HepG2 (cell line): Measurements from ENCODE around the gene SOBP. TPM values are rescaled to one million over a fixed set of nuclear protein-coding genes. Genes with fewer than 3 reads are reported as not detected.

ENCODE experiments used
- ATAC-seq: fragments of 200-7000 bp; cut with Tn5 transposase; 3 replicates; pipeline ENCODE4 v1.9.1; 2020; ENCODE audit warnings: mild to moderate bottlenecking, moderate library complexity
- BruUV-seq: library from RNA; stranded (reverse); fragments of 400-500 nt; replicated peaks from 2 replicates; lab custom pipeline; 2021; lab: Mats Ljungman, UMichigan
- CTCF ChIA-PET: fragments of 300-600 bp; formaldehyde crosslinking; extraction: SDS; loops from one replicate; lab custom pipeline; 2021; ENCODE audit warnings: low total read pairs, inconsistent platforms, low intra/inter-chr PET ratio; lab: Yijun Ruan, JAX
- POLR2A ChIA-PET: fragments of 350-600 bp; sonication (Branson Sonifier 250); formaldehyde crosslinking; loops from one replicate; lab custom pipeline; 2020; ENCODE audit warnings: antibody characterized with exemption, inconsistent platforms; lab: Yijun Ruan, JAX
- DNase-seq: peaks from one replicate; pipeline ENCODE4 v3.0.0-alpha.2; 2015; ENCODE audit warnings: low spot score
- FAIRE-seq: peaks from 3 replicates; lab custom pipeline; 2011; peaks lifted over from hg19 to GRCh38; lab: Jason Lieb, UNC
- H2AFZ ChIP-seq: one replicate; pipeline ENCODE4 v1.6.1; 2011; ENCODE audit warnings: low read length, inconsistent platforms
- H3K27ac ChIP-seq: fragments of 300-600 bp; 3 replicates; pipeline ENCODE4 v1.8.0; 2011; ENCODE audit warnings: mixed run types, mild to moderate bottlenecking, mixed read lengths, low read length, inconsistent platforms; ENCODE audit not compliant: insufficient read depth; ENCODE audit errors: extremely low read length
- H3K27me3 ChIP-seq, 2 experiments: fragments of 200-600 bp in 1 of 2; 2 replicates in 1 of 2; 3 replicates in 1 of 2; pipeline versions ENCODE4 v1.6.0 to v1.8.0; 2011; ENCODE audit warnings: low read length in 2 of 2, mild to moderate bottlenecking in 2 of 2, moderate library complexity in 2 of 2, inconsistent platforms in 1 of 2; ENCODE audit not compliant: insufficient read depth in 2 of 2, control insufficient read depth in 1 of 2
- H3K36me3 ChIP-seq, 2 experiments: fragments of 200-600 bp in 1 of 2; replicated peaks in 1 of 2; 2 replicates in 1 of 2; 3 replicates in 1 of 2; pipeline versions ENCODE4 v1.5.1 to v1.8.0; 2011; ENCODE audit warnings: low read length in 2 of 2, inconsistent platforms in 1 of 2; ENCODE audit not compliant: insufficient read depth in 2 of 2, control insufficient read depth in 1 of 2
- H3K4me1 ChIP-seq: 2 replicates; pipeline ENCODE4 v1.5.1; 2012; ENCODE audit warnings: low read length, inconsistent platforms; ENCODE audit not compliant: insufficient read depth
- H3K4me2 ChIP-seq: 2 replicates; pipeline ENCODE4 v1.6.0; 2011; ENCODE audit warnings: low read depth, low read length, inconsistent platforms
- H3K4me3 ChIP-seq, 3 experiments: fragments of 200-600 bp in 1 of 3; sonication (generic), shearing (Covaris generic) in 1 of 3; replicated peaks in 1 of 3; 2 replicates each; pipeline ENCODE4 v1.5.1; 2011 to 2016; ENCODE audit warnings: low read length in 3 of 3, inconsistent platforms in 2 of 3, low read depth in 2 of 3, mild to moderate bottlenecking in 2 of 3, control low read depth in 1 of 3, mixed read lengths in 1 of 3; ENCODE audit not compliant: insufficient read depth in 1 of 3
- H3K79me2 ChIP-seq: one replicate; pipeline ENCODE4 v1.6.1; 2011; ENCODE audit warnings: low read length, inconsistent platforms; ENCODE audit not compliant: insufficient read depth
- H3K9ac ChIP-seq: 2 replicates; pipeline ENCODE4 v1.6.0; 2011; ENCODE audit warnings: mild to moderate bottlenecking, low read depth, low read length, inconsistent platforms; ENCODE audit not compliant: insufficient read depth
- H3K9me3 ChIP-seq: 2 replicates; pipeline ENCODE4 v1.5.1; 2012; ENCODE audit warnings: mild to moderate bottlenecking, low read length
- H4K20me1 ChIP-seq: 2 replicates; pipeline ENCODE4 v1.6.0; 2011; ENCODE audit warnings: inconsistent platforms, mild to moderate bottlenecking, low read length, moderate library complexity; ENCODE audit not compliant: insufficient read depth
- AHR ChIP-seq: IDR thresholded peaks from 2 replicates; pipeline ENCODE4 v1.6.1; 2018; ENCODE audit warnings: missing genetic modification reagents, missing compliant biosample characterization
- HES4 ChIP-seq: sonication (generic); formaldehyde crosslinking; IDR thresholded peaks from 2 replicates; pipeline ENCODE4 v1.9.0; 2021; ENCODE audit warnings: mild to moderate bottlenecking, missing genetic modification reagents, borderline replicate concordance
- PTBP1 ChIP-seq: fragments of 200-400 bp; formaldehyde crosslinking; IDR thresholded peaks from 2 replicates; pipeline ENCODE4 v1.6.1; 2018; ENCODE audit warnings: low read length, low read depth; ENCODE audit not compliant: poor library complexity, severe bottlenecking
- RFX3 ChIP-seq: IDR thresholded peaks from 2 replicates; pipeline ENCODE4 v1.6.1; 2016; ENCODE audit warnings: missing biosample characterization, missing genetic modification reagents
- SSRP1 ChIP-seq: IDR thresholded peaks from 2 replicates; pipeline ENCODE4 v1.6.1; 2016; ENCODE audit warnings: control low read depth
- ZNF879 ChIP-seq: sonication (generic); formaldehyde crosslinking; IDR thresholded peaks from 2 replicates; pipeline ENCODE4 v1.8.1; 2023; ENCODE audit warnings: missing genetic modification reagents
- WGBS: methylation state at CpG from one replicate; pipeline ENCODE4 v1.1.6; 2017; ENCODE audit warnings: low lambda C conversion rate; 5-methylcytosine and 5-hydroxymethylcytosine counted together
- in situ Hi-C: cut with HindIII; loops from 2 replicates; pipeline ENCODE4 v1.10.0; 2017; ENCODE audit warnings: low pct_unique_long_range_greater_than_20kb; ENCODE audit not compliant: extremely low pct_ligation_motif_present
- intact Hi-C: fragments of 100-400 bp; cut with micrococcal nuclease; formaldehyde crosslinking; loops from one replicate; pipeline ENCODE4 v1.10.0; 2022; ENCODE audit not compliant: unreplicated experiment
- polyA plus RNA-seq, 8 experiments: library from polyadenylated mRNA; depleted of rRNA in 3 of 8; stranded (reverse) in 7 of 8; unstranded in 1 of 8; fragments of >200 nt; fragmentation: Illumina TruSeq in 4 of 8; extraction: Trizol in 4 of 8; gene quantifications; 2 replicates each; pipeline versions ENCODE4 v1.2.1 to v1.2.3, GENCODE V29; 2011 to 2016; ENCODE audit warnings: low read depth in 4 of 8, missing spikeins in 1 of 8, mixed read lengths in 1 of 8; ENCODE audit not compliant: insufficient read depth in 1 of 8
- total RNA-seq, 5 experiments: library from RNA; depleted of rRNA; stranded (reverse); fragments of >200 nt; fragmentation: Illumina TruSeq; extraction: Trizol; gene quantifications; 2 replicates each; pipeline ENCODE4 v1.2.3, GENCODE V29; 2016; ENCODE audit warnings: low read depth in 1 of 5
- TF ChIP-seq, protein P1 (sequence below): sonication (generic); formaldehyde crosslinking; IDR thresholded peaks from 2 replicates; pipeline ENCODE4 v1.8.1; 2023; ENCODE audit warnings: missing genetic modification reagents, inconsistent platforms, borderline replicate concordance
- TF ChIP-seq, protein P2 (sequence below): sonication (generic); formaldehyde crosslinking; IDR thresholded peaks from 2 replicates; pipeline ENCODE4 v1.5.0; 2020; ENCODE audit warnings: mild to moderate bottlenecking, missing genetic modification reagents
- TF ChIP-seq, protein P3 (sequence below): sonication (generic); formaldehyde crosslinking; IDR thresholded peaks from 2 replicates; pipeline ENCODE4 v1.8.0; 2022; ENCODE audit warnings: mild to moderate bottlenecking, missing genetic modification reagents, borderline replicate concordance

The SOBP gene
- total and polyA plus RNA-seq, 2 of the 13 experiments (the other 11 are each of a cell fraction or from before 2014, with no cell fraction given) = 1.5 to 6.9 TPM

DNA sequence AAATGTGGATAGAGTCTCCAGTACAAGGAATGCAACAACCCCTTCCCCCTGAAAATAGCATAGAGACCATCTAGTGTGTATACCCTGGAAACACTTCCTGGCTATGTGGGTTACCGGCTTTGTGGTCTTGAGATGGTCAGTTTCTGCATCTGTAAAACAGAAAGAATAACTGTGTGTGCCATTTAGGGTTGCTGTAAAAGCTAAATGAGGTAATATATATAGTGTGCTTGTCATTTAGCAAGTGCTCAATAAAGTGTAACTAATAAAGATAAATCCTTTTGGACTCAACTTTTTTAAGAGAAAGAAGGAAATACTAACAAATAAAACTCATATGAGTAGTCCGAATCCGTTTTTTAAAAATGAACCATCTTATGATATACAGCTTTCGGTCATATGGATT is 109.1 kb downstream of the SOBP start (continued):
- TF ChIP-seq, protein P1, sequence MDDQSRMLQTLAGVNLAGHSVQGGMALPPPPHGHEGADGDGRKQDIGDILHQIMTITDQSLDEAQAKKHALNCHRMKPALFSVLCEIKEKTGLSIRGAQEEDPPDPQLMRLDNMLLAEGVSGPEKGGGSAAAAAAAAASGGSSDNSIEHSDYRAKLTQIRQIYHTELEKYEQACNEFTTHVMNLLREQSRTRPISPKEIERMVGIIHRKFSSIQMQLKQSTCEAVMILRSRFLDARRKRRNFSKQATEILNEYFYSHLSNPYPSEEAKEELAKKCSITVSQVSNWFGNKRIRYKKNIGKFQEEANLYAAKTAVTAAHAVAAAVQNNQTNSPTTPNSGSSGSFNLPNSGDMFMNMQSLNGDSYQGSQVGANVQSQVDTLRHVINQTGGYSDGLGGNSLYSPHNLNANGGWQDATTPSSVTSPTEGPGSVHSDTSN (CRISPR knock-in tag) = no peak
- no peak for TF ChIP-seq ZNF879 (CRISPR knock-in tag)
- TF ChIP-seq PTBP1 = no peak
- TF ChIP-seq HES4 = no peak

DNA sequence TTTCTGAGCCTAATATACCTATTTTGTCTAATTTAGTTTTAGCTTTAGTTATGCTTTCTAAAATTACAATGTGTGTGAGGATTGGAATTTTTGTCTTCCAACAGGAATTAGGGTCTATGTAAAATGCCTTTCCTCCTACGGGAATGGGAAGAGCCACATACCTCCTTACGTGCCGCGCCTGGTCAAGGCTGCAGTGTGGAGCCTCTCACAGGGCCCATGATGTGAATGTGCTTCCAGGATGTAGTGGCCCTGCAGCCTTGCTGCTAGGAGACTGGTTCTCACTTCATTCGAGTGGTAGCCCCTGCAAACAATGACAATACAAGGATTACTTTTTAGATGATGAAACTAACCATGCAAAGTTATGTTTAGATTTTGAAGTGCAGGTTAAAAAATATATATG is 110.2 kb downstream of the SOBP start:
- WGBS = 95% methylated on average over 5 of the region's 5 CpGs

More for the DNA sequence above, 110.2 kb downstream of the SOBP start:
- H3K36me3 ChIP-seq = peaks cover 0 to 17% of the 10 kb centered on the region in 2 experiments; a peak in 2 of 5 replicates
- H3K4me1 ChIP-seq = no peaks in the 10 kb centered on the region
- FAIRE-seq = no peak
- H3K9ac ChIP-seq = no peak overlapping the region
- no peak overlapping the region for H3K27ac ChIP-seq
- in situ Hi-C loops = no loop called here
- no peaks in the 10 kb centered on the region for H3K79me2 ChIP-seq
- no peak overlapping the region for H3K4me3 ChIP-seq
- H3K27me3 ChIP-seq = no peaks in the 10 kb centered on the region
- no peak overlapping the region for H3K4me2 ChIP-seq
- CTCF ChIA-PET = no interaction called here
- H4K20me1 ChIP-seq = no peaks in the 10 kb centered on the region; the same call in 1 of the 2 replicates
- TF ChIP-seq, protein P2, sequence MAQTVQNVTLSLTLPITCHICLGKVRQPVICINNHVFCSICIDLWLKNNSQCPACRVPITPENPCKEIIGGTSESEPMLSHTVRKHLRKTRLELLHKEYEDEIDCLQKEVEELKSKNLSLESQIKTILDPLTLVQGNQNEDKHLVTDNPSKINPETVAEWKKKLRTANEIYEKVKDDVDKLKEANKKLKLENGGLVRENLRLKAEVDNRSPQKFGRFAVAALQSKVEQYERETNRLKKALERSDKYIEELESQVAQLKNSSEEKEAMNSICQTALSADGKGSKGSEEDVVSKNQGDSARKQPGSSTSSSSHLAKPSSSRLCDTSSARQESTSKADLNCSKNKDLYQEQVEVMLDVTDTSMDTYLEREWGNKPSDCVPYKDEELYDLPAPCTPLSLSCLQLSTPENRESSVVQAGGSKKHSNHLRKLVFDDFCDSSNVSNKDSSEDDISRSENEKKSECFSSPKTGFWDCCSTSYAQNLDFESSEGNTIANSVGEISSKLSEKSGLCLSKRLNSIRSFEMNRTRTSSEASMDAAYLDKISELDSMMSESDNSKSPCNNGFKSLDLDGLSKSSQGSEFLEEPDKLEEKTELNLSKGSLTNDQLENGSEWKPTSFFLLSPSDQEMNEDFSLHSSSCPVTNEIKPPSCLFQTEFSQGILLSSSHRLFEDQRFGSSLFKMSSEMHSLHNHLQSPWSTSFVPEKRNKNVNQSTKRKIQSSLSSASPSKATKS (CRISPR knock-in tag) = no peak
- TF ChIP-seq RFX3 (CRISPR knock-in tag) = no peak
- TF ChIP-seq SSRP1 = no peak
- TF ChIP-seq, protein P3, sequence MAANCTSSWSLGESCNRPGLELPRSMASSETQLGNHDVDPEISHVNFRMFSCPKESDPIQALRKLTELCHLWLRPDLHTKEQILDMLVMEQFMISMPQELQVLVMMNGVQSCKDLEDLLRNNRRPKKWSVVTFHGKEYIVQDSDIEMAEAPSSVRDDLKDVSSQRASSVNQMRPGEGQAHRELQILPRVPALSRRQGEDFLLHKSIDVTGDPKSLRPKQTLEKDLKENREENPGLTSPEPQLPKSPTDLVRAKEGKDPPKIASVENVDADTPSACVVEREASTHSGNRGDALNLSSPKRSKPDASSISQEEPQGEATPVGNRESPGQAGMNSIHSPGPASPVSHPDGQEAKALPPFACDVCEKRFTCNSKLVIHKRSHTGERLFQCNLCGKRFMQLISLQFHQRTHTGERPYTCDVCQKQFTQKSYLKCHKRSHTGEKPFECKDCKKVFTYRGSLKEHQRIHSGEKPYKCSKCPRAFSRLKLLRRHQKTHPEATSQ (CRISPR knock-in tag) = no peak
- no peak for TF ChIP-seq AHR
- TF ChIP-seq, all 625 proteins: peak for 0
- Histone ChIP-seq H3K9me3 (no peaks in the 10 kb centered on the region), H2AFZ (no peak overlapping the region)
- POLR2A ChIA-PET = no interaction called here
- intact Hi-C loops = no loop called here
- ATAC-seq = no peak
- DNase-seq = no peak
- BruUV-seq = no TSS peak
